Measurements from ENCODE around the gene NACC2. TPM values are rescaled to one million over a fixed set of nuclear protein-coding genes. Genes with fewer than 3 reads are reported as not detected.

The NACC2 gene
- total RNA-seq, 1 experiment from 2014 or later: 62.0 TPM

DNA sequence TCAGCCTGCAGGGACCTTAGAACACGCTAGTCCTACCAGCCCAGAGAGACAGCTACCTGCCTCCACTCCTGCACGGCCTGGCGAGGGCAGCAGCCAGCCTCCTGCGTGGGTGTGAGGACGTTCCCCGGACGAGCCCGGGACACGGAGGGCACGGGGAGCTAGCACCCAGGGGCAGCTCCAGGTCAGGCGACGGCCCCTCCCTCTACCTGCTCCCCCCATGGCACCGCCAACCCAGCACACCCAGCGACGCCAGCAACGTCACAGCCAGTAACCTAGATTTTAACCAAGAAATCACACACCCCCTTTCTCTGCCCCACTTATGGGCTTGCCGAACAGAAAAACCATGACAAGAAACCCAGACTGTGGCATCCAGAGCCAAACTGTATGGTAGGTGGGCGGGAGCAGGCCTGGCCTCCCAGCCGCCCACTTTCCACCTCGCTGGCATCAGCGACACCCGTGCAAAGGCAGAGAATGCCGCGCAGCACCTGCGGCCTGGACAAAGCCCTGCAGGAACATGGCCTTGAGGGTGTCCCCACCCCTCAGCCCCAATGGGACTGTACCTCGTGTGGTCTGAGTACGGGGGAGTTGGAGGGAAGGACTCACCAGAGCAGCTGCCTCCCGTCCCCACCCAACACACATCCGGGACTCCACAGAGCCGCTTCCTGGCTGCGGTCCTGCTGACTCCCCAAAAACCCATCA, 47.9 kb downstream of the NACC2 start:
- TF ChIP-seq SIN3A (IDR thresholded peaks at IDR 0.05; ENCODE audit: borderline replicate concordance, insufficient read depth, low read depth, low read length) (no peak), TCF7L2 (IDR thresholded peaks at IDR 0.05; ENCODE audit: low read depth, low read length) (no peak), POLR2AphosphoS5 (IDR thresholded peaks at IDR 0.05; ENCODE audit: low read depth, low read length) (no peak)
- TF ChIP-seq, protein P1, sequence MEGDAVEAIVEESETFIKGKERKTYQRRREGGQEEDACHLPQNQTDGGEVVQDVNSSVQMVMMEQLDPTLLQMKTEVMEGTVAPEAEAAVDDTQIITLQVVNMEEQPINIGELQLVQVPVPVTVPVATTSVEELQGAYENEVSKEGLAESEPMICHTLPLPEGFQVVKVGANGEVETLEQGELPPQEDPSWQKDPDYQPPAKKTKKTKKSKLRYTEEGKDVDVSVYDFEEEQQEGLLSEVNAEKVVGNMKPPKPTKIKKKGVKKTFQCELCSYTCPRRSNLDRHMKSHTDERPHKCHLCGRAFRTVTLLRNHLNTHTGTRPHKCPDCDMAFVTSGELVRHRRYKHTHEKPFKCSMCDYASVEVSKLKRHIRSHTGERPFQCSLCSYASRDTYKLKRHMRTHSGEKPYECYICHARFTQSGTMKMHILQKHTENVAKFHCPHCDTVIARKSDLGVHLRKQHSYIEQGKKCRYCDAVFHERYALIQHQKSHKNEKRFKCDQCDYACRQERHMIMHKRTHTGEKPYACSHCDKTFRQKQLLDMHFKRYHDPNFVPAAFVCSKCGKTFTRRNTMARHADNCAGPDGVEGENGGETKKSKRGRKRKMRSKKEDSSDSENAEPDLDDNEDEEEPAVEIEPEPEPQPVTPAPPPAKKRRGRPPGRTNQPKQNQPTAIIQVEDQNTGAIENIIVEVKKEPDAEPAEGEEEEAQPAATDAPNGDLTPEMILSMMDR (IDR thresholded peaks at IDR 0.05): no peak
- TF ChIP-seq, protein P2, sequence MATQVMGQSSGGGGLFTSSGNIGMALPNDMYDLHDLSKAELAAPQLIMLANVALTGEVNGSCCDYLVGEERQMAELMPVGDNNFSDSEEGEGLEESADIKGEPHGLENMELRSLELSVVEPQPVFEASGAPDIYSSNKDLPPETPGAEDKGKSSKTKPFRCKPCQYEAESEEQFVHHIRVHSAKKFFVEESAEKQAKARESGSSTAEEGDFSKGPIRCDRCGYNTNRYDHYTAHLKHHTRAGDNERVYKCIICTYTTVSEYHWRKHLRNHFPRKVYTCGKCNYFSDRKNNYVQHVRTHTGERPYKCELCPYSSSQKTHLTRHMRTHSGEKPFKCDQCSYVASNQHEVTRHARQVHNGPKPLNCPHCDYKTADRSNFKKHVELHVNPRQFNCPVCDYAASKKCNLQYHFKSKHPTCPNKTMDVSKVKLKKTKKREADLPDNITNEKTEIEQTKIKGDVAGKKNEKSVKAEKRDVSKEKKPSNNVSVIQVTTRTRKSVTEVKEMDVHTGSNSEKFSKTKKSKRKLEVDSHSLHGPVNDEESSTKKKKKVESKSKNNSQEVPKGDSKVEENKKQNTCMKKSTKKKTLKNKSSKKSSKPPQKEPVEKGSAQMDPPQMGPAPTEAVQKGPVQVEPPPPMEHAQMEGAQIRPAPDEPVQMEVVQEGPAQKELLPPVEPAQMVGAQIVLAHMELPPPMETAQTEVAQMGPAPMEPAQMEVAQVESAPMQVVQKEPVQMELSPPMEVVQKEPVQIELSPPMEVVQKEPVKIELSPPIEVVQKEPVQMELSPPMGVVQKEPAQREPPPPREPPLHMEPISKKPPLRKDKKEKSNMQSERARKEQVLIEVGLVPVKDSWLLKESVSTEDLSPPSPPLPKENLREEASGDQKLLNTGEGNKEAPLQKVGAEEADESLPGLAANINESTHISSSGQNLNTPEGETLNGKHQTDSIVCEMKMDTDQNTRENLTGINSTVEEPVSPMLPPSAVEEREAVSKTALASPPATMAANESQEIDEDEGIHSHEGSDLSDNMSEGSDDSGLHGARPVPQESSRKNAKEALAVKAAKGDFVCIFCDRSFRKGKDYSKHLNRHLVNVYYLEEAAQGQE (IDR thresholded peaks at IDR 0.05; ENCODE audit: insufficient read depth in 1 of 2, low read depth in 2 of 2, low read length in 1 of 2): no peak
- Histone ChIP-seq H3K27ac (ENCODE audit: low read length) (no peak overlapping the region), H3K27me3 (ENCODE audit: control insufficient read depth, insufficient read depth, low read length) (no peaks in the 10 kb centered on the region), H3K36me3 (ENCODE audit: control insufficient read depth, insufficient read depth, low read length) (no peaks in the 10 kb centered on the region), H3K4me3 (ENCODE audit: low read depth in 2 of 2, low read length in 2 of 2) (no peak overlapping the region), H3K4me1 (ENCODE audit: control insufficient read depth, insufficient read depth, low read length) (peaks cover 28% of the 10 kb centered on the region), H3K9me3 (ENCODE audit: control insufficient read depth, insufficient read depth, low read depth, low read length) (no peaks in the 10 kb centered on the region)
- POLR2A ChIA-PET: no interaction called here
- ATAC-seq (no peak), DNase-seq (ENCODE audit: low read depth, low spot score) (no peak)
- CTCF ChIA-PET: interaction anchor here (0.6 kb wide), 1 partner anchor 77 kb away, joined by 4 read pairs; no protein-coding TSS in a partner anchor
- no TSS peak for BruUV-seq (replicated peaks)
- intact Hi-C loops (cut with micrococcal nuclease; ENCODE audit: unreplicated experiment) (no loop called here), in situ Hi-C loops (cut with HindIII; ENCODE audit: low pct_unique_long_range_greater_than_20kb, low sequenced_read_pairs) (no loop called here)

DNA sequence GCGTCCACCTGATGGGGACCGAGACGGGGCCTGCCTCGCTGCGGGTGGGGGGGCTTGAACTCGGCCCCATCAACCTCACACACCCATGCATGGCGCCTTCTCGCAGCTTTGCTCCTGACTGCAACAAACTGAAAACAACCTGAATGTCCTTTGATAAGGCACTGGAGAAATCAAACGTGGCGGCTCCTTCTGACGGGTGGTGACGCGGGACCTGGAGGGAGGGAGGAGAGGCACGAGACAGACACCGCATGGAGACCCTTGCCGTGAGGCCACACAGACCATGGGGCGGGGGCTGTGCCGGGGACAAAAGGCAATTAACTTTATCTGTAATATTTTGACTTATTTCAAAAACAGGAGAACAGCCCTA, 48.6 kb downstream of the NACC2 start:
- intact Hi-C loops (cut with micrococcal nuclease; ENCODE audit: unreplicated experiment) (no loop called here), in situ Hi-C loops (cut with HindIII; ENCODE audit: low pct_unique_long_range_greater_than_20kb, low sequenced_read_pairs) (no loop called here)
- H3K36me3 ChIP-seq (ENCODE audit: control insufficient read depth, insufficient read depth, low read length): no peaks in the 10 kb centered on the region
- DNase-seq (ENCODE audit: low read depth, low spot score): no peak
- ChIA-PET POLR2A (no interaction called here), CTCF (no interaction called here)
- H3K4me3 ChIP-seq (ENCODE audit: low read depth in 2 of 2, low read length in 2 of 2): no peak overlapping the region
- peaks cover 28% of the 10 kb centered on the region for H3K4me1 ChIP-seq (ENCODE audit: control insufficient read depth, insufficient read depth, low read length)
- no peaks in the 10 kb centered on the region for H3K27me3 ChIP-seq (ENCODE audit: control insufficient read depth, insufficient read depth, low read length)
- TF ChIP-seq POLR2AphosphoS5 (IDR thresholded peaks at IDR 0.05; ENCODE audit: low read depth, low read length) (no peak), TCF7L2 (IDR thresholded peaks at IDR 0.05; ENCODE audit: low read depth, low read length) (no peak), SIN3A (IDR thresholded peaks at IDR 0.05; ENCODE audit: borderline replicate concordance, insufficient read depth, low read depth, low read length) (no peak)
- TF ChIP-seq, protein P1 (IDR thresholded peaks at IDR 0.05): no peak
- TF ChIP-seq, protein P2 (IDR thresholded peaks at IDR 0.05; ENCODE audit: insufficient read depth in 1 of 2, low read depth in 2 of 2, low read length in 1 of 2): no peak
- H3K9me3 ChIP-seq (ENCODE audit: control insufficient read depth, insufficient read depth, low read depth, low read length): no peaks in the 10 kb centered on the region
- no peak for ATAC-seq
- BruUV-seq (replicated peaks): no TSS peak
- no peak overlapping the region for H3K27ac ChIP-seq (ENCODE audit: low read length)
